ENCODE results near the gene FOLR2.

DNA sequence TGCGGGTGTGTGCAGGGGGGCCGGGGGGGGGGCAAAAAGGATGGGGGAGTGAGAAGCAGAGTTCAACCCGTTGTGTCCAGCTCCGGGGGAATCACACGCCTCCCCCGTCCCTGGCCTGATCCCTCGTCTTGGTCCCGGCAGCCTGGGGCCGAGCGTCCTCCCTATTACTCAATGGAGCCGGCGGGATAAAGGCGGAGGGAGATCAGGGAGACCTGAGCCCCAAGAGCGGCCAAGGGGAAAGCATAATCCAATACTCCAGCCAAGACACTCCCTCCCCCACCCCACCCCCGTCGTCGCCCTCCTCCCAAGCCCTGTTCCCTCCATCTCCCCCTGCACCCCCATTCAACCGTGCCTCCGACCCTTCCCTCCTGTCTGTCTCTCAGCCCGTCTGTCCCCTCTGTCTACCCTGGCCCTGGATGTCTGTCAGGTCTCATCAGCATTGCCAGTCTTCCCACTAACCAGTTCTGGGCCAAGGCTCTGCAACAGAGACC is 24.7 kb downstream of the FOLR2 start:
- no peak for TF ChIP-seq GATA2 (IDR thresholded peaks at IDR 0.05; ENCODE audit: low read depth, low read length)
- TF ChIP-seq GATA3 (IDR thresholded peaks at IDR 0.05; ENCODE audit: low read depth, low read length): no peak
